K562 (cell line): ENCODE results near the gene SUMF1. TPM values are rescaled to one million over a fixed set of nuclear protein-coding genes. Genes with fewer than 3 reads are reported as not detected.

Source experiments
- ESRRB ChIP-seq: fragments of 250-450 bp; sonication (Bioruptor Pico); IDR thresholded peaks from 2 replicates; pipeline ENCODE4 v1.5.0; 2020; ENCODE audit warnings: mild to moderate bottlenecking, moderate library complexity, borderline replicate concordance
- FOXA3 ChIP-seq, 2 experiments: fragments of 450-650 bp in 1 of 2; sonication (generic) in 1 of 2; formaldehyde crosslinking; IDR thresholded peaks in 1 of 2; conservative IDR thresholded peaks in 1 of 2; 2 replicates each; pipeline versions ENCODE4 v1.4.0 to v1.8.0; 2020 to 2022; ENCODE audit warnings: mild to moderate bottlenecking in 2 of 2, missing genetic modification reagents in 1 of 2
- FOXJ2 ChIP-seq: fragments of 200-800 bp; sonication (Bioruptor generic); IDR thresholded peaks from 2 replicates; pipeline ENCODE4 v1.6.1; 2016; ENCODE audit warnings: missing genetic modification characterization, missing compliant biosample characterization
- FOXK2 ChIP-seq, 2 experiments: fragments of 450-650 bp; IDR thresholded peaks in 1 of 2; conservative IDR thresholded peaks in 1 of 2; 2 replicates each; pipeline ENCODE4 v1.6.1; 2016; ENCODE audit warnings: low read depth in 2 of 2, mild to moderate bottlenecking in 1 of 2
- GTF2E2 ChIP-seq: fragments of 200-800 bp; sonication (Bioruptor generic); IDR thresholded peaks from 2 replicates; pipeline ENCODE4 v1.6.1; 2016; ENCODE audit warnings: missing genetic modification characterization, missing compliant biosample characterization
- HNRNPLL ChIP-seq: fragments of 200-400 bp; formaldehyde crosslinking; IDR thresholded peaks from 2 replicates; pipeline ENCODE4 v1.6.1; 2017; ENCODE audit warnings: low read length, low read depth, mild to moderate bottlenecking; ENCODE audit not compliant: poor library complexity, severe bottlenecking
- NBN ChIP-seq: fragments of 450-650 bp; IDR thresholded peaks from 2 replicates; pipeline ENCODE4 v1.6.1; 2016; ENCODE audit warnings: low read depth, mild to moderate bottlenecking
- RFX7 ChIP-seq: fragments of 250-450 bp; sonication (Bioruptor Pico); IDR thresholded peaks from 2 replicates; pipeline ENCODE4 v1.5.1; 2021; ENCODE audit warnings: mild to moderate bottlenecking
- SNIP1 ChIP-seq: fragments of 450-650 bp; IDR thresholded peaks from 2 replicates; pipeline ENCODE4 v1.7.1; 2017; ENCODE audit warnings: low read depth, mild to moderate bottlenecking
- TCF7L2 ChIP-seq: fragments of 150-350 bp; IDR thresholded peaks from 2 replicates; pipeline ENCODE4 v1.6.1; 2016; ENCODE audit warnings: low read depth, mild to moderate bottlenecking, low read length, moderate library complexity
- ZBED1 ChIP-seq: IDR thresholded peaks from 2 replicates; pipeline ENCODE4 v1.6.1; 2014
- ZNF165 ChIP-seq: fragments of 250-450 bp; sonication (Bioruptor Pico); IDR thresholded peaks from 2 replicates; pipeline ENCODE4 v1.4.0; 2020; ENCODE audit warnings: borderline replicate concordance
- ZNF280B ChIP-seq: fragments of 250-450 bp; sonication (Bioruptor Pico); IDR thresholded peaks from 2 replicates; pipeline ENCODE4 v1.5.1; 2021; ENCODE audit warnings: mild to moderate bottlenecking
- polyA plus RNA-seq, 8 experiments: library from polyadenylated mRNA; depleted of rRNA in 4 of 8; stranded (reverse) in 5 of 8; unstranded in 3 of 8; fragments of >200 nt; fragmentation: Nextera tagmentation in 2 of 8; fragmentation: Illumina TruSeq in 1 of 8; extraction: Ambion mirVana in 2 of 8; extraction: Trizol in 1 of 8; gene quantifications; 2 replicates each; pipeline versions ENCODE4 v1.2.1 to v1.2.3, GENCODE V29; 2011 to 2014; ENCODE audit warnings: inconsistent platforms in 1 of 8, missing spikeins in 1 of 8
- total RNA-seq, 7 experiments: library from RNA; depleted of rRNA in 6 of 7; stranded (reverse); fragments of >200 nt in 6 of 7; fragmentation: Illumina TruSeq in 2 of 7; extraction: Trizol in 2 of 7; gene quantifications; 2 replicates each; pipeline versions ENCODE4 v1.2.1 to v1.2.3, GENCODE V29; 2011 to 2021; ENCODE audit warnings: low replicate concordance in 1 of 7

SUMF1 gene
- total and polyA plus RNA-seq, 9 of the 15 experiments (the other 6 are each of a cell fraction or from before 2014, with no cell fraction given): 1.3 to 7.4 (median 4.2) TPM

- TF ChIP-seq ZNF280B: no peak
- no peak for TF ChIP-seq TCF7L2
- 0 out of 2 replicates have a peak, but pooled peaks have one; percentile 43 for TF ChIP-seq FOXJ2 (tag)
- peak in 1 of 2 experiments; percentile 19; a peak in 2 of 4 replicates for TF ChIP-seq FOXK2 (conservative IDR thresholded peaks at IDR 0.05 in 1 of 2, IDR thresholded peaks at IDR 0.05 in 1 of 2; ENCODE audit: low read depth in 2 of 2)
- TF ChIP-seq ZBED1: no peak
- no peak for TF ChIP-seq RFX7 (CRISPR knock-in tag)
- no peak for TF ChIP-seq ESRRB
- no peak for TF ChIP-seq FOXA3 (CRISPR knock-in tag; conservative IDR thresholded peaks at IDR 0.05 in 1 of 2, IDR thresholded peaks at IDR 0.05 in 1 of 2)
- peak; percentile 73; the same call in 1 of the 2 replicates for TF ChIP-seq NBN
- 0 out of 2 replicates have a peak, but pooled peaks have one; percentile 5 for TF ChIP-seq SNIP1
- no peak for TF ChIP-seq GTF2E2 (tag)
- no peak for TF ChIP-seq ZNF165
- TF ChIP-seq HNRNPLL: no peak
Measured at GRCh38 chr3:4350789-4351163, 116.3 kb downstream of the SUMF1 start (continued).
